Thoracic aorta endothelial cell (primary cell): ENCODE measurements around the gene IGHMBP2. TPM values are rescaled to one million over a fixed set of nuclear protein-coding genes. Genes with fewer than 3 reads are reported as not detected.

Experiments
- total RNA-seq: library from RNA; depleted of rRNA; stranded (reverse); fragments of >200 nt; gene quantifications from 2 replicates; pipeline ENCODE4 v1.2.3, GENCODE V29; 2012

The IGHMBP2 gene
- 17.7 and 19.2 TPM in 2 replicates for total RNA-seq

GRCh38 chr11:68903288-68904247 is at the start of gene IGHMBP2, which contains the start of gene MRPL21:
Gene IGHMBP2, plus strand, starts transcription at chr11:68903891. Its CDS starts 62 bp downstream, at chr11:68903953.
Gene MRPL21, minus strand, starts transcription at chr11:68903832. Its CDS starts 22 bp downstream, at chr11:68903810.

DNA sequence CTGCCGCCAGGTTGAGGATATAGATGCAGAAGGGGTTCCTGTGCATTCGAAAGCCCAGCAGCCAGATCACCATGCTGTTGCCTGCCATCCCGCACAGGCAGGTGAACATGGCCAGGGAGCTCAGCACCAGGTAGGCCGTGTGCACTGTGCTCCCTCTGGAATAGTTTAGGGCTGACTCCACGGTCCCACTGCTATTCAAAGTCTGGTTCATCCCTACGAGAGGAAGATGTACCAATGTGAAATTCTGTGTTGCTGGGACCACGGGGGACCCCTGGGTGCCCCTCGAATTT is 77.0 kb downstream of the IGHMBP2 start, which contains the start of gene MRGPRD:
TSS of gene MRGPRD (minus strand) at position 211 of the 290 bp plus-strand sequence. CDS start at position 211, 0 bp downstream.

Other genes starting within 250 kb of the IGHMBP2 start
- 5.3 and 9.3 TPM in 2 replicates for gene GAL, start 219.3 kb upstream of the IGHMBP2 start, total RNA-seq
- gene TESMIN, start 152.4 kb upstream of the IGHMBP2 start, total RNA-seq: 2.1 and 2.4 TPM in 2 replicates
- gene CPT1A, start 62.0 kb upstream of the IGHMBP2 start, total RNA-seq: 73.1 and 80.7 TPM in 2 replicates
- gene MRPL21, start 59 bp upstream of the IGHMBP2 start, total RNA-seq: 66.1 and 74.6 TPM in 2 replicates
- not detected in 2 replicates for gene MRGPRD, start 77.1 kb downstream of the IGHMBP2 start, total RNA-seq
- under 0.01 TPM in 1 of 2 replicates, not detected in the other for gene MRGPRF, start 109.4 kb downstream of the IGHMBP2 start, total RNA-seq
- 11.7 and 15.9 TPM in 2 replicates for gene TPCN2, start 145.0 kb downstream of the IGHMBP2 start, total RNA-seq